ENCODE data around the gene EPB41L4A.

The EPB41L4A gene

DNA sequence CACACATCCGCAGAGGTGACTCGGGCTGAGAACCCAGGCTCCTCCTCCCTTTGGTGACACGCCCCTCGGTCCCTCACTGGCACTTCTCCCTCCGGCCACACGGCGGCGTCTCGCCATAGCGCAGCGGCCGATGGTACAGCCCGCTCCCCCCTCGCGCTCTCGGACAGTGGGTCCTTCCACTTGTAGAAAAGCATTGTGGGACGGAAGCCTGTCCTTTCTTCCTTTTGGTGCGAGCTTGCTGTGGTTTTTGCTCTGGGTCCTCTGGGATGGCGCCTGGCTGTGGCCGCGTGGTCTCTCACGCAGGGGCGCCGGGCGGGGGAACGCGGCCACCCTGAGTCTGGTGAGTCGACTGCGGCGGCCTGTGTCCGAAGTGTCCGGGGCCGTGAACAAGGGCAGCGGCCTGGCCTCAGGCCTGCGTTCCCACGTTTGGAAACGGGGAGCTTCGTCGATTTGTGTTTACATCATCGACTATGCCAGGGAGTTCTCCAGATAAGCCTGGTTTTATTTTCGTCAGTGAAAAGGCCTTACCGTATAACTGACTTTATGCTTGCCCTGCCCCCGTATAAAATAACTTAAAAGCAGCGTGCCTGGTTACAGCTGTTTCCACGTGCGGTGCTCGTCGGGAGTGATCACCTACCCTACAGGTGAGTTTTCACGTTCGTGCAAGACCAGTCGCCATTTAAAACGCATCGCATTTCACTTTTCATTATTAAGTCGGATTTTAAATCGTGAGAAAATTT is 258.3 kb downstream of the EPB41L4A start:
- DNase-seq (ENCODE audit: low spot score): peak; percentile 89

DNA sequence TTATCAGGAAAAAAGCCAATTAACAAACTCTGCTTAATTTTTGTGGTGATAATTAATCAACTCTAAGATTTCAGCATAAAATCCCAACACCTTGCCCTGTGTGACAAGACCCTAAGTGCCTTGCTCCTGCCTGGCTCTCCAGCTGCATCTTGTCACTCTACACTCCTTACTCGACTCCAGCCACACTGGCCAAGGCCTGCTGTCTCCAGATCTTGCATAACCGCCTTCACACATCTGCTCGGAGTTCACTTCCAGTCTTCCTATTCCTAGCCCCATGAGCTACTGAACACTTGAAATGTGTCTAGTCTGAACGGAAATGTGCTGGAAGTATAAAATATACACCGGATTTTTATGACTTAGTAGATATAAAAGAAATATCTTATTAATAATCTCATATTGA is 259.6 kb downstream of the EPB41L4A start:
- no peak for DNase-seq (ENCODE audit: low spot score)

DNA sequence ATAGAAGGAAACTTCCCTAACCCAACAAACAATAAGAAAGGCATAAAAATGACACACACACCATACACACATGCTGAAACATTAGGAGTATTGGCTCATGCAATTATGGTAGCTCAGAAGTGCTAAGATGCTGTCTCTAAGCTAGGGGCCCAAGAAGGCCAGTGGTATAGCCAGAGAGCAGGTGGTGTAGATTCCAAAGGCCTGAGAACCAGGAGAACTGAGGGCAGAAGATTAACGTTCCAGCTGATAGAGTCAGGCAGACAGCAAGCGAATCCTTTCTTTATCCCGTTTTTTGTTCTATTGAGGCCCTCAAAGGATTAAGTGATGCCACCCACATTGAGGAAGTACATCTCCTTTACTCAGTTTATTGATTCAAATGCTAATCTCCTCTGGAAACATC is 262.9 kb downstream of the EPB41L4A start:
- DNase-seq (ENCODE audit: low spot score): no peak

- DNase-seq (ENCODE audit: low spot score): no peak
These were observed 264.0 kb downstream of the EPB41L4A start for GRCh38 chr5:112154940-112155686.

- DNase-seq (ENCODE audit: low spot score): no peak
These were observed 269.4 kb downstream of the EPB41L4A start for GRCh38 chr5:112149727-112150126.

- peak; percentile 74 for DNase-seq (ENCODE audit: low spot score)
These were observed 272.5 kb downstream of the EPB41L4A start for GRCh38 chr5:112146323-112147226.

- no peak for DNase-seq (ENCODE audit: low spot score)
These were observed 275.4 kb downstream of the EPB41L4A start for GRCh38 chr5:112143690-112144089.

- no peak for DNase-seq (ENCODE audit: low spot score)
These were observed 276.3 kb downstream of the EPB41L4A start for GRCh38 chr5:112142769-112143270.

- DNase-seq (ENCODE audit: low spot score): no peak
These were observed 277.5 kb downstream of the EPB41L4A start for GRCh38 chr5:112141582-112141981.

- DNase-seq (ENCODE audit: low spot score): no peak
These were observed 280.6 kb downstream of the EPB41L4A start for GRCh38 chr5:112138526-112138925.

- DNase-seq (ENCODE audit: low spot score): no peak
These were observed 282.3 kb downstream of the EPB41L4A start for GRCh38 chr5:112136773-112137172.

DNA sequence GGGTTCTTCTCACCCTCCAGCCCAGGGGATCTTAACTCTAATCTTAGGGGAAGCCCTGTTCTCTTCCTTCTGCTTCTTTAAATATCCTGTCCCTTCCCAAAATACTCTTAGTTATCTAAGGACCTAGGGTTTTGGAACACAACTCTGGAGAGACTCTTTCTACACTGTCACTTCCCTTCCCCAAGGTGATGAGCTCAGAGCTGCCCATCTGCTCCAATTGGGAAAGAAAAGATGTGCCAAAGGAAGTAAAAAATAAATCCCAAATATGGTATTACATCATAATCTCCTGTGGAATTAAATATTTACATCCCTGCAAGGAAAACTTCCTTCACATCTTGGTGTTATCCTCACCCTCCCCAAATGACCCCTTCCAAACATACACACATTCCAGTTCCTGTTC is 291.2 kb downstream of the EPB41L4A start:
- no peak for DNase-seq (ENCODE audit: low spot score)

- no peak for DNase-seq (ENCODE audit: low spot score)
These were observed 292.1 kb downstream of the EPB41L4A start for GRCh38 chr5:112126982-112127381.

DNA sequence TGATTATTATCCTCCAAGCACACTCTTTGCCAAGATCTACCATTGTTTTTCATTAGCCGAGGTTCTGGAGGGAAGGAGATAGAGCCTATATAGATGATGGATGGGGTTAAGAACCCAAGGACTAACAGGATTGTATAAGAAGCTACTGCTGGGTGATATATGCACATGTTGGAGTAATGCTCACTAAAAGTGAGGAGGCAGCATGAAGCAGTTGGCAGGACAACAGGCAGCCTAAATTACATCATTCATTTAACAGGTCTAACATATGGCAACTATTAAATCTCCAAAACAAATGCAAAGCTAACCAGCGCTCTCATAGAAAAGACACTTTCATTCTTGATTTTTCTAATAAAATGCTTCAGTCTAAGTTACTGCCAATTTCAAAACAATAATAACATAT is 293.2 kb downstream of the EPB41L4A start:
- DNase-seq (ENCODE audit: low spot score): no peak

DNA sequence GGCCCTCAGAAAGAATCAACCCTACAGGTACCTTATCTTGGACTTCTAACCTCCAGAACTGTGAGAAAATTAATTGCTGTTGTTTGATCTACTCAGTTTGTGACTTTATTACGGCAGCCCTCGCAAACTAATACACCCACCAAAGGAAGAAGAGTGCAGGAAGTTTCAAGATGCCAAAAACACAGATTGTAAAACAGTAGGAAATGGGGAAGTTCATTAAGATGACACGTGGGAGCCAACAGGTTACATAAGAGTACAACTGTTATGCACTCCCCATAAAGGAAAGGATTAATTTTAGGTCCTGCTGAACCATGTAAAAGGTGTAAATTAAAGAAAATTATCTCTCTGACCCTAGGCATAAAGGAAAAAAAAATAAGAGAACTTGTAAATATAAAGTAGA is 294.3 kb downstream of the EPB41L4A start:
- DNase-seq (ENCODE audit: low spot score): no peak

GRCh38 chr5:112123086-112123485 is 296.0 kb downstream of the EPB41L4A start:
- DNase-seq (ENCODE audit: low spot score): no peak

DNA sequence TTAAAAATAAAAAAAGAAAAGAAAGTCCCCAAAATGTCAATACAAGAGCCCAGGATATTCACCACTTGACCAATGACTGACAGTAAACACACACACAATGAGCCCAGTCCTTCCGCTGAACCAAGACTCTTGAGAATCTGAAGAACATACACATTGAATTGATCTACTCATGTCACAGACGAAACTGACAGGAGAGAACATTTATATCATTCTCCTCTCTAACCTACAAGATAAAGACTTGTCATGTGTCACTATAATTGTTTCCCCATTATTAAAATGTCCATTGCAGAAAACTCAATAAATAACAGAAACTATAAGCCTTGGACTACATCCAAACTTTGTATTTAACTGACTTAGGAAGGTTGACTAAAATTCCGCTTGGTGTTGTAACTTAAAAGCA is 296.7 kb downstream of the EPB41L4A start:
- DNase-seq (ENCODE audit: low spot score): no peak

DNA sequence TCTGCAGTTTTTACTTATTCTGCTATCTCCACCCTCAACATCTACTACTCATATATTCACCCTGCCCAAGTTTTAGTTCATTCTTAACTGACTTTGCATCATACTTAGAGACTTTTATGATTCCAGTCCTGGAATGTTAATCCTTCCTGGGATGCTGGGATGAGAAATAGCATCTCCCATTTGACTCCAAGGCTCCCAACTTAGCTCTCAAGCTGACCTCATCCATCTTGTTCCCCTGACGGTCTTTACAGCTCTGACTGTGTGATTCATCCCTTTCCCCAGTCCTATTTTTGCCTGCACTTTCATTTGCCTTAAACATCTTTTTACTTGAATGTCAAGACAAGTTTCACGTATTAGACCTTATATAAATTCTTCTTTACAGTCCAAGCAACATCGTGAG is 297.8 kb downstream of the EPB41L4A start:
- DNase-seq (ENCODE audit: low spot score): no peak

DNA sequence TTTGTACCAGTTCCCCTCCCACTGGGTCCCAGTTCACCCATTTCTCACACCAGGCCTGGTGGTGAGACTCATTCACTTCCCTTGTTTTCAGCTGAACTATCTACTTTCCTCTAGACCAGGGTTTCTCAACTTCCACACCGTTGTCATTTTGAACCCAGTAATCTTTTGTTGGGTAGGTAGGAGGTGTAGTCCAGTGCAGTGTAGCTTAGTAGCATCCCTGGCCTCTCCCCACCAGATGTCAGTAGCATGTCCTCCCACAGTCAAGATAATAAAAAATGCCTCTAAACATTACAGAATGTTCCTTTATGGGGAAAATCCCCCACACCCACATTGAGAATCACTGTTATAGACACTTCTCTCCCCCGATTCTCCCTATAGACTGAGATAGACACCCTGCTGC is 299.1 kb downstream of the EPB41L4A start:
- no peak for DNase-seq (ENCODE audit: low spot score)

GRCh38 chr5:112119508-112119907 is 299.6 kb downstream of the EPB41L4A start:
- no peak for DNase-seq (ENCODE audit: low spot score)

DNA sequence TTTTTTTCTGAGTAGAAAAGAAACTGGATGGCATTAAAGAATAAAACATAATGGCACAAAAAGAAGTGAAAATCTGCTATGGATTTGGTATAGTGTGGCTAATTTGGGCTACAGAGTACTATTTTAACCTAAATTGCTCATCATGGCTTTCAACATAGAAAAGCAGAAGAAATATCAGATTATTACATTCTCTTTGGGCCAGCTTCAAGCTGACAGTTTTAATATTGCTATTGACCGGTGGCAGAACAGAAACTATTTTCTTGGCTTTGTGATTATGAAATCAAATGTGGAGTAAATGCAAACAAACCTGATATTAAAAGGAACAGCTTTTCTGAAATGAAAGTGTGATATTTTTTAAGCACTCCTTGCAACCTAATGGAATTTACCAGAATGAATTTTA is 301.5 kb downstream of the EPB41L4A start:
- DNase-seq (ENCODE audit: low spot score): no peak

GRCh38 chr5:112116371-112116770 is 302.7 kb downstream of the EPB41L4A start:
- DNase-seq (ENCODE audit: low spot score): no peak

Data from putamen (tissue), 1 donor.